PFSK-1 (cell line): ENCODE results near the gene SRSF2.

Experiments used
- FOXP2 ChIP-seq: optimal IDR thresholded peaks from 2 replicates; pipeline ENCODE3; 2011; ENCODE audit warnings: borderline replicate concordance, control low read depth, inconsistent platforms; ENCODE audit not compliant: insufficient read depth; ENCODE audit errors: extremely low read length, extremely low read depth
- POLR2AphosphoS5 ChIP-seq: IDR thresholded peaks from 2 replicates; pipeline ENCODE4 v1.6.1; 2012; ENCODE audit warnings: low read depth, mild to moderate bottlenecking, control low read depth, low read length, moderate library complexity
- SIN3A ChIP-seq: IDR thresholded peaks from 2 replicates; pipeline ENCODE4 v1.6.1; 2012; ENCODE audit warnings: mild to moderate bottlenecking, low read length, moderate library complexity, borderline replicate concordance; ENCODE audit not compliant: insufficient read depth
- TAF1 ChIP-seq: IDR thresholded peaks from 2 replicates; pipeline ENCODE4 v1.6.1; 2012; ENCODE audit warnings: low read length, control low read depth, borderline replicate concordance; ENCODE audit not compliant: insufficient read depth
- TF ChIP-seq, protein P1 (sequence below), 2 experiments: IDR thresholded peaks; 2 replicates each; pipeline versions ENCODE4 v1.6.1 to v1.8.0; 2011 to 2012; ENCODE audit warnings: low read depth in 2 of 2, low read length in 2 of 2, control low read depth in 1 of 2, inconsistent platforms in 1 of 2, mild to moderate bottlenecking in 1 of 2, moderate library complexity in 1 of 2; ENCODE audit not compliant: insufficient read depth in 1 of 2

The SRSF2 gene

DNA sequence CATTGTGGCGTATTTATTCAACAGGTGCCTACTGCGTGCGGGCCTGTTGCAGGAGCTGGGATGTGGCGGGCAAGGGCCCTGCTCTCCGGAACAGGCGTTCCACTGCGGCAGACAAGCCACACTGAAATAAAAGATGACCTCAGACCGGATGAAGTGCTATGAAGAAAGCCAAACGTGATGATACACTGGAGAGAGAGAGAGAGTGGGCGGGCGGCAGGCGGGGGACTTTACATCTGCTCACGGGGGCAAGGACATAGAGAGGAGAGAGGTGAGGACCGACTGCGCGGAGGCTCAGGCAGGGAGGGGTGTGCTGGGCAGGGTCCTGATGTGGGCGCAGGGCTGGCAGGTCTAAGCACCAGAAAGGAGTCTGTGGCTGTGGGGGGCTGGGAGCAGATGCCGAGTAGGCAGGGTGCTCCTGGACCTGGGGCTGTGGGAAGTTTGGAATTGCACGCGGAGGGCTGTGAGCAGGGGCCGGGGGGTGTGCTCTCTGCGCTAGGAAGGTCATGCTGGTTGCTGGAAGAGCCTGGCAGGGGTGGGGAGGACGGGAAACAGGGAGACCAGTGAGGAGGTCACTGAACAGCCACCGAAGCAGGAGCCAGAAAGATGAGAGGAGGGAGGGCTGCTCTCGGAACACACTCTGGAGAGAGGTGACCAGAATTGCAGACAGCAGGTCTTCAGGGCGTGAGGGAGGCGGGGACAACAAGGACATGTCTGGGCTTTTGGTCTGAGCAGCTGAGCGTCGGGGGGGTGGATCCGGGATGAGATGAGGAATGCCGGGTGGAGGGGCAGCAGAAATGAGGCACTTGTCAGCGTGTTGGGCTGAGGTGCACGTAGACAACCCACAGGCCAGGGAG, 36.3 kb downstream of the SRSF2 start:
- TF ChIP-seq SIN3A (peak; percentile 57; the same call in 1 of the 2 replicates), FOXP2 (peak; percentile 38), POLR2AphosphoS5 (peak; percentile 62; the same call in 1 of the 2 replicates), TAF1 (no peak)

DNA sequence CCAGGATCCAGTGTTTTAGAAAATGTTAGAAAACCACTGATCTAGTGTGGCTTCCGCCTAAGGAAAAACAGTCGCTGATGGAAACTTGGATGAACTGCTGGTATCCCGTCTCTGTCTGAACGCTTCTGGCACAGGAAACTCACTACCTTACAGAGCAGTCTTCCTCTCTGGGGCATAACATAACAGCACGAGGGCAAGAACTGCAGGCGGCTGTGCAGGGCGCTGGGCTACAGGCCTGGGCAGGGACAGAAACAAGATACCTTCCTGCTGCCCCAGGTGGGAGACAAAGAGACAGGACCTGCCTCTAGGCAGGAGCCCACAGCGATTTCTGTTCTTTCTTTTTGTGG, 36.9 kb downstream of the SRSF2 start:
- TF ChIP-seq POLR2AphosphoS5 (no peak), SIN3A (no peak), TAF1 (no peak), FOXP2 (no peak)
- TF ChIP-seq, protein P1, sequence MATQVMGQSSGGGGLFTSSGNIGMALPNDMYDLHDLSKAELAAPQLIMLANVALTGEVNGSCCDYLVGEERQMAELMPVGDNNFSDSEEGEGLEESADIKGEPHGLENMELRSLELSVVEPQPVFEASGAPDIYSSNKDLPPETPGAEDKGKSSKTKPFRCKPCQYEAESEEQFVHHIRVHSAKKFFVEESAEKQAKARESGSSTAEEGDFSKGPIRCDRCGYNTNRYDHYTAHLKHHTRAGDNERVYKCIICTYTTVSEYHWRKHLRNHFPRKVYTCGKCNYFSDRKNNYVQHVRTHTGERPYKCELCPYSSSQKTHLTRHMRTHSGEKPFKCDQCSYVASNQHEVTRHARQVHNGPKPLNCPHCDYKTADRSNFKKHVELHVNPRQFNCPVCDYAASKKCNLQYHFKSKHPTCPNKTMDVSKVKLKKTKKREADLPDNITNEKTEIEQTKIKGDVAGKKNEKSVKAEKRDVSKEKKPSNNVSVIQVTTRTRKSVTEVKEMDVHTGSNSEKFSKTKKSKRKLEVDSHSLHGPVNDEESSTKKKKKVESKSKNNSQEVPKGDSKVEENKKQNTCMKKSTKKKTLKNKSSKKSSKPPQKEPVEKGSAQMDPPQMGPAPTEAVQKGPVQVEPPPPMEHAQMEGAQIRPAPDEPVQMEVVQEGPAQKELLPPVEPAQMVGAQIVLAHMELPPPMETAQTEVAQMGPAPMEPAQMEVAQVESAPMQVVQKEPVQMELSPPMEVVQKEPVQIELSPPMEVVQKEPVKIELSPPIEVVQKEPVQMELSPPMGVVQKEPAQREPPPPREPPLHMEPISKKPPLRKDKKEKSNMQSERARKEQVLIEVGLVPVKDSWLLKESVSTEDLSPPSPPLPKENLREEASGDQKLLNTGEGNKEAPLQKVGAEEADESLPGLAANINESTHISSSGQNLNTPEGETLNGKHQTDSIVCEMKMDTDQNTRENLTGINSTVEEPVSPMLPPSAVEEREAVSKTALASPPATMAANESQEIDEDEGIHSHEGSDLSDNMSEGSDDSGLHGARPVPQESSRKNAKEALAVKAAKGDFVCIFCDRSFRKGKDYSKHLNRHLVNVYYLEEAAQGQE (IDR thresholded peaks at IDR 0.05; ENCODE audit: insufficient read depth in 1 of 2, low read depth in 2 of 2, low read length in 2 of 2): no peak

DNA sequence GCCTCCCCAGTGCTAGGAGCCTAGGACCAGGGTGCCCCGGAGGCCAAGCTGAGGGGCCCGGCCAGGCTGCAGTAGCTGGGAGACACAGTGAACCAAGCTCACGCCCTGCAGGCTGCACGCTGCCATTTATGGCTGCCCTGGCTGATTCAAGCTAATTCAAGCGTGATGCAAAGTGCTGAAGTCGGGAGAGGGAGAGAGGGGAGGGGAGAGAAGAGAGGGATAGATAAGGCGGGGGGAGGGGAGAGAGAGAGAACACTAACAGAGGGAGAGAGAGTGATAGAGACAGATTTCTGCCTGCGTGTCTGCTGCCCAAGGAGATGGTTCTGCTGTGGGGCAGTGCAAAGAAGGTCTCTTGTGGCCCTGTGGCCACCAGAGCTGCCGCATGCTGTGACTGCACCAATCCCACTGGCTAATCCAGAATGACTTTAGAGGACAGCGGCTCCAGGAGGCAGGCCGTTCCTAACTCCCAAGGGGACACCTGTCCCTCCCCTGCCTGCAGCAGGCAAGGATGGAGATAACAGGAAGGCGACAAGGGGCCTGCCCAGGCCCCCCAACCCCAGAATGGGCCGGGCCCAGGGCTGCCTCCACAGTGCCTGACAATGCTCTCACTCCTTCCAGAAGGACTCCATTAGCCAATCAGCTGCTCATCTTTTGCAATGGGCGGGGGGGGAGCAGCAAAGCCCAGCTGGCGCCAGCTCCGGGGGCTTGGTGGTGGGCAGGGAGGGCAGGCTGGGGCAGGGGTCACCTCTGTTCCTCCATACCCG, 39.2 kb downstream of the SRSF2 start:
- TF ChIP-seq FOXP2 (no peak), TAF1 (no peak), SIN3A (no peak), POLR2AphosphoS5 (no peak)
- TF ChIP-seq, protein P1 (IDR thresholded peaks at IDR 0.05; ENCODE audit: insufficient read depth in 1 of 2, low read depth in 2 of 2, low read length in 2 of 2): no peak

DNA sequence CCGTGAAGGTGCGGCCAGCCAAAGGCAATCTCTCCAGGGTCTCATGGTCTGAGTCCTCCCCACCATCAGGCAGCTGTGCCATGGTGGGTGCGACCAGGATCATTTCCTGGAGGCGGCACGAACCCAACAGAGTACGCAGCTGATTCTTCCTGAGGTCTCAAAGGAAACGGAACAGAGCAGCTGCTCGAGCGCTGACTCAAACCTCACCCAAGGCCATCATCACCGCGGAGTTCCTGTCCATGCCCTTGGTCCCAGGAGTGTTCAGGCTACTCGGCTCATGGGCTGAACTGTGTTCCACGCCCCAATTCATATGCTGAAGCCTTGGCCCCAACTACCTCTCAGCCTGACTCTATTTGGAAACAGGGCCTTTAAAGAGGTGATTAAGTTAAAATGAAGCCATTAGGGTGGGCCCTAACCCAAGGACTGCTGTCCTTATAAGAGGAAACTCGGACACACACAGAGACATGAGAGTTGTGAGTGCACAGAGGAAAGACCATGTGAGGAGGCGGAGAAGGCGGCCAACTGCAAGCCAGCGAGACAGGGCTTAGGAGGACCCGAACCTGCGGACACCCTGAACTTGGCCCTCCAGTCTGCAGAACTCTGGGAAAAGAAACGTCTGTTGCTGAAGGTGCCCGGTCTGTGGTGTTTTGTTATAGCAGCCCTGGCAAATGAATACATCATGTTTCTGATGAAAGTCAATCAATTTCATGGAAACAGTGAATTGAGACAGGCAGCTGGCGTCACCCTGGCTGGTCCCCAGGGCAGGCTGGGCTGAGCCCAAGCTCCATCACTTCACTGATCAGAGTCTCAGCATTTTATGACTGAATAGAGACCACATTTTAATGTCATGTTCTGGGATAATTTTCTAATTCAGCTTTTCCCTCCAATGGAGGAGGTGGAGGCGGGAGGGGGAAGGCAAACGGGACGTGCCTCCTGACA, 40.1 kb downstream of the SRSF2 start:
- TF ChIP-seq, protein P1 (IDR thresholded peaks at IDR 0.05; ENCODE audit: insufficient read depth in 1 of 2, low read depth in 2 of 2, low read length in 2 of 2): no peak
- no peak for TF ChIP-seq FOXP2

DNA sequence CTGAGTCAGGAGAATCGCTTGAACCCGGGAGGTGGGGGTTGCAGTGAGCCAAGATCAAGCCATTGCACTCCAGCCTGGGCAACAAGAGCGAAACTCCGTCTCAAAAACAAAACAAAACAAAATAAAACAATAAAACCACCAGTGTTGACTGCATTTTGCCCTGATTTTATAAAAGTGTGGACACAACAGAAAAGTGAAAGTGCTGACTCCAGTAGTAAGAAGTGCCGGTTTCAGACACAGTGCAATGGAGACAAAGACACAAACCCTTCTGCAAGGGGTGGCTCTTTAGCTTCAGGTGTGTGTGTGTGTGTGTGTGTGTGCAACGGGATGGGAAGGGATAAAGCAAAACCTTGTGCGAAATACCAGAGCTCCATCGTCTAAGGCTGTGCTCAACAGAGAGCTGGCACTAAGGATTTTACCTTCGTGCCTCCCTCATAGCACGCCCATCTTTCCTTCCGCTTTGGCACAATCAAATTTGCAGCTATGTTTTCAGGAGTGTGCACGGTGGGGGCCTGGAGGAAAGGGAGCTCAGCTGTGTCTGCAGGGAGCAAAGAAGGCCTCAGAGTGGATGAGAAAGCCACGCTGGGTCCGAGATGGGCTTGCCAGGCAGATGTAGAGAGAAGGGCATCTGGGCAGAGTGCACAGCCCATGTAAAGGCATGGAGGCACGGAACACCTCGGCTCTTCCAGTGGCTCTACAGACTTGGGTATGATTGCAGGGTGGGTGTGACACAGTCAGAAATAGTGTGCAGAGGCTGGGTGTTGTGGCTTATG, 41.9 kb downstream of the SRSF2 start:
- TF ChIP-seq POLR2AphosphoS5 (no peak), SIN3A (no peak), FOXP2 (no peak), TAF1 (no peak)
- TF ChIP-seq, protein P1 (IDR thresholded peaks at IDR 0.05; ENCODE audit: insufficient read depth in 1 of 2, low read depth in 2 of 2, low read length in 2 of 2): no peak
